ENCODE measurements around the gene ZBTB48.

ZBTB48 gene

DNA sequence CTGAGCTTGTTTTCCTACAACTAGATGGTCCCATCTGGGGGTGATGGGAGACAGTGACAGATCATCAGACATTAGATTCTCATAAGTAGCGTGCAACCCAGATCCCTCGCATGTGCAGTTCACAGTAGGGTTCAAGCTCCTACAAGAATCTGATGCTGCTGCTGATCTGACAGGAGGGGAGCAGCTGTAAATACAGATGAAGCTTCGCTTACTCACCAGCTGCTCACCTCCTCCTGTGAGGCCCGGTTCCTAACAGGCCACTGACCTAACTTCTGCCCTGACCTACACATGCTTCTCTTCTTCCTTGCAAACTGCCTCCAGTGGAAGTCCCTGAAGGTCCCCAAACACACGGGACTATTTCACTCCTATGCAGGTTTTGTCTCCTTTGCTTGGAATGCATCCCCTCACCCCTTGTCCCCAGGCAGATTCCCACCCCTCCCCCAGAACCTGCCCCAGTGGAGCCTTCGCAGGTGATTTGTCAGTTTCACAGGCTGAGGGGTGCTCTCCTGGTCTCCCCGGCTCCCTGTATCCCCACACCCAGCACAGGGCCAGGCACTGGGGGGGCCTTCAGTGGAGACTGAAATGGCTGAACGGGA is 5.7 kb upstream of the ZBTB48 start:
- peak; percentile 11 for DNase-seq

GRCh38 chr1:6574818-6575217 is 5.0 kb upstream of the ZBTB48 start:
- DNase-seq, result no peak

DNA sequence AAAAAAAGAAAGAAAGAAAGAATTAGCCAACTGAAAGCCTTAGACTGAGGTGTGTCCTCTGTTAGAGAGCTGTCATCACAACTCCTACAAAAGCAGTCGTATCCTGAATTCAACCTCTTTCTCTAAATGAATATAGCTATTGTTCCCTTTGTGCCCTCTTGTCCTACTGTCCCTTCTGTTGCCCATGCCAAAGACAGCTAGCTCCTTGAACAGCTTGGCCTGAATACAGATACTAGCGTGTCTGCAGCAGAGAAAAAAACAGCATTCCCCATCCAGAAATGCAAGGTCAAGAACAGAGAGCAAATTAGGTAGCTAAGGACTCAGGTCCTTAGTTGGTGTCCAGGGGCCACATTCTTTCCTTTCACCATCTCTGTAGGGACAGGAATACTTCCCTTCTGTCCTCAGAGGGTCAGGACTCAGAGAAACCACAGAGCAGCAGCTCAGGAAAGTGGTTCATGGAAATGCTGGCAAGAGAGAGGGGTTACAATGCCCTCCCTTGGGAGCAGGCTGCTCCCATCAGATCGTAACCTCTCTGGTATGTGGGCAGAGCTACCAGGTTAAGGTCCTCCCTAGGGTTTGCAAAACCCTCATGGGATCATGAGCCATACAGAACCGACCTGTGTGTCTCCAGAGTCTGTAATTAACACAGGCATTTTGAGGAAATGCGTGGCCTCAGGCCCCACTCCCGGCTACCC is 1.8 kb upstream of the ZBTB48 start:
- no peak for DNase-seq

- DNase-seq, result no peak
These were observed 995 bp upstream of the ZBTB48 start for GRCh38 chr1:6578624-6579373.

GRCh38 chr1:6580119-6580592 is 362 bp downstream of the ZBTB48 start:
- no peak for DNase-seq

DNA sequence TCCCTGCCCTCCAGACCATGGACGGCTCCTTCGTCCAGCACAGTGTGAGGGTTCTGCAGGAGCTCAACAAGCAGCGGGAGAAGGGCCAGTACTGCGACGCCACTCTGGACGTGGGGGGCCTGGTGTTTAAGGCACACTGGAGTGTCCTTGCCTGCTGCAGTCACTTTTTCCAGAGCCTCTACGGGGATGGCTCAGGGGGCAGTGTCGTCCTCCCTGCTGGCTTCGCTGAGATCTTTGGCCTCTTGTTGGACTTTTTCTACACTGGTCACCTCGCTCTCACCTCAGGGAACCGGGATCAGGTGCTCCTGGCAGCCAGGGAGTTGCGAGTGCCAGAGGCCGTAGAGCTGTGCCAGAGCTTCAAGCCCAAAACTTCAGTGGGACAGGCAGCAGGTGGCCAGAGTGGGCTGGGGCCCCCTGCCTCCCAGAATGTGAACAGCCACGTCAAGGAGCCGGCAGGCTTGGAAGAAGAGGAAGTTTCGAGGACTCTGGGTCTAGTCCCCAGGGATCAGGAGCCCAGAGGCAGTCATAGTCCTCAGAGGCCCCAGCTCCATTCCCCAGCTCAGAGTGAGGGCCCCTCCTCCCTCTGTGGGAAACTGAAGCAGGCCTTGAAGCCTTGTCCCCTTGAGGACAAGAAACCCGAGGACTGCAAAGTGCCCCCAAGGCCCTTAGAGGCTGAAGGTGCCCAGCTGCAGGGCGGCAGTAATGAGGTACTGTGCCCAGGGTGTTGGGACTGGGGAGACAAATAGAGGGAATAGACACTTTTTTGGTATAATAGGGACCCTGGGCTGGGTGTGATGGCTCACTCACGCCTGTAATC is 1.0 kb downstream of the ZBTB48 start:
- no peak for DNase-seq

DNA sequence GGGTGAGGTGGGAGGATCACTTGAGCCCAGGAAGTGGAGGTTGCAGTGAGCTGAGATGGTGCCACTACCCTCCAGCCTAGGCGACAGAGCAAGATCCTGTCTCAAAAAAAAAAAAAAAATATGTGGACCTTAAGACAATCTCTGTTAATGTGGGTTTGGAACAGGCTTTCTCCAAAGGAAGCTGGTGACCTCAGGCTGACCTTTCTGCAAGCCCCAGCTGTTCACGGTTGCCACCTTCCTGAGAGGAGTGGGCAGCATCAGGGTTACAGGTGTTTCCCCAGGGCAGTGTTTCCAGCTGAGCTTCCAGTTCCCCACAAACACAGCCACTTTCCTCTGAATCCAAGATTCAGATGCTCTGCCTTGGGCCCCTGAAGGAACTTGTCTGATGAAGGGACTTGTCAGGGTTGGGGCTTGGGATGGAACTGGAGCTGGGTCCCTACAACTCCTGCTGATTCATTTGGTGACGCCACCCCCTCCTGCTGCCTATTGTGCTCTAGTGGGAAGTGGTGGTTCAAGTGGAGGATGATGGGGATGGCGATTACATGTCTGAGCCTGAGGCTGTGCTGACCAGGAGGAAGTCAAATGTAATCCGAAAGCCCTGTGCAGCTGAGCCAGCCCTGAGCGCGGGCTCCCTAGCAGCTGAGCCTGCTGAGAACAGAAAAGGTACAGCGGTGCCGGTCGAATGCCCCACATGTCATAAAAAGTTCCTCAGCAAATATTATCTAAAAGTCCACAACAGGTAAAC is 1.9 kb downstream of the ZBTB48 start:
- no peak for DNase-seq

DNA sequence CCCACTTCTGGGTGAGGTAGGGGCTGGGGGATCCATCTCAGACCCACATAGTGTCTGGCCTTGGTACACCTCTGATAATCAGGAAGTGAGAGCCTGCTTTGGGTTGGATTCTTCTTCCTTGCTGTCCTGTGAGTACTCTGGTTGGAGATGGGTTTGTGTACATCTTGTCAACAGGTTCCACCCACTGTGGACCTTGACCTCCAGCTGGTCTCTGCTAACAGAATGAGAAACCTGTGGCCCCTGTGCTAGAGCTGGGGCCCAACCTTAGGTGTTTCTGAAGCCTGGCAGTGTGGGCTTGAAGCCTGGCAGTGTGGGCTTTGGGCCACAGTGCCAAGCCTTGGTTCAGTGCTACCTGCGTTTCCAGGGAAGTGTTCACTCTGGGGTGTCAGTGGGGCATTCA is 2.6 kb downstream of the ZBTB48 start:
- DNase-seq, result no peak

DNA sequence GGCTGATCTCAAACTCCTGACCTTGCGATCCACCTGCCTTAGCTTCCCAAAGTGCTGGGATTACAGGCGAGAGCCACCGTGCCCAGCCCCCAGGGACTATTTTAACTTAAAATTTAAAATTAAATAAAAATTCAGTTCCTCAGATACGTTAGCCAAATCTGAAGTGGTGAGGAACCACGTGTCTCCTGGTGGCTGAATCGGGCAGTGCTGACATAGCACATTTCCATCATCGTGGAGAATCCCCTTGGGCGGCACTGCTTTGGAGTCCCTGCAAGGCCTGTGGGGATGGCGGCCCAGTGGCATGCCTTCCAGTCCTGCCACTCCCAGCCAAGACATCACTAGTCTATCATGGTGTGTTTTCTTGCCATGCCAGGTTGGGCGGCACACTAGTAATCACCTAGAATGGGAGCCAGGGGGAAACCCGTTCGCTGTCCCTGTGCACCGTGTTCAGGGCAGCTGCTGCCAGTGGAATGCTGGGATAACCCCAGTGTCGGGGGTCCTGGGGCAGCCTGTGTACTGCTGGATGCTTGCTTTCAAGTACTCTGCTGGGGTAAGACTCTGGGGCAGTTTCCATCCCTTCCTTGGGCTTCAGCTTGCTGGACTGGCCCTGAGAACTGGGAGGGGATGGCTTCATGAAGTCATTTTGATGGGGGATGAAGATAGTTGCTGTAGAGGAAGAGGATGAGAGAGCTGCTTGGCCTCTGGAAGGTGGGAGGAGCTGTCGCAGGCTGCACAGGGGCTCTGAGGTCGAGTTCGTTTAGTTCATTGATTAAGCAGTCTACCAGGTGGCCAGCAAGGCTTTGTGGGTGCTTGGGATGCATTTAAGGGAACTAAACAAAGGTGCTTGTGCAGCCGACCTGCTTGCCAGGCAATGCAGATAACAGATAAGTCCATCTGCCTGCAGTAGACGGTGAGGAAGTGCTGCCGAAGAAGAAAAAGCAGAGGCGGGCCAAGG is 4.6 kb downstream of the ZBTB48 start:
- no peak for DNase-seq

GRCh38 chr1:6585081-6585722 is 5.4 kb downstream of the ZBTB48 start:
- DNase-seq, result no peak

DNA sequence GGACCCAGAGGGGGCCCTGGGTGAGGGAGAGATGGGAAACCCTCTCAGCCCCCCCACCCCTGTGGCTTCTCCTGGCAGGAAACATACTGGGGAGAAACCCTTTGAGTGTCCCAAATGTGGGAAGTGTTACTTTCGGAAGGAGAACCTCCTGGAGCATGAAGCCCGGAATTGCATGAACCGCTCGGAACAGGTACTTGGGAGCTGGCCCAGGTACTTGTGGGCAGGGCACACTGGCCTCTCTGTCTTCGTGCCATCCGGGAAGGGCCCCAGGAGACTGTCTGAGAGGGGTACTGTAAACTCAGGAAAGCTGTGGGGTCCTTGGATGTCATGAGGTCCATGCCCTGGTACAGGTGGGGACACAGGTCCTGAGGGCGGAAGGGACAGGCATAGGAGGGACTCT is 6.0 kb downstream of the ZBTB48 start:
- no peak for DNase-seq

DNA sequence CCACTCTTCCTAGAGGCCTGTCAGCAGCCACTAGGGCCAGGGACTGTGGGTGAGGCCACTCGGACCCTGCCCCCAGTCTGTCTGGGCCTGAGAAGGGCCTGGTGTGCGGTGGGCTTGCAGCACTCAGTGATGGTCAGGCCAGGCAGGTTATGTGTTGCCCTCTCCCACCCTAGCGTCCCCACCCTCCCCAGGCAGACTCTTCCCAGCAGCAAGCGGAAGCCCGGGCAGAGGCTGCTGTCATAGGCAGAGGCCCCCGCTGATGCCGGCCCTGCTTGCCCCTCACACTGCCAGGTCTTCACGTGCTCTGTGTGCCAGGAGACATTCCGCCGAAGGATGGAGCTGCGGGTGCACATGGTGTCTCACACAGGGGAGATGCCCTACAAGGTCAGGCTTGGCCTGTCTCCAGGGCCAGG is 6.6 kb downstream of the ZBTB48 start:
- no peak for DNase-seq

GRCh38 chr1:6587261-6588005 is 7.6 kb downstream of the ZBTB48 start:
- DNase-seq, result peak; percentile 26

GRCh38 chr1:6588128-6588892 is 8.5 kb downstream of the ZBTB48 start:
- no peak for DNase-seq

- DNase-seq, result no peak
These were observed 9.2 kb downstream of the ZBTB48 start for GRCh38 chr1:6588893-6589520.

- no peak for DNase-seq
These were observed 10.3 kb downstream of the ZBTB48 start for GRCh38 chr1:6590046-6590445.

- no peak for DNase-seq
These were observed 11.4 kb downstream of the ZBTB48 start for GRCh38 chr1:6591222-6591621.

DNA sequence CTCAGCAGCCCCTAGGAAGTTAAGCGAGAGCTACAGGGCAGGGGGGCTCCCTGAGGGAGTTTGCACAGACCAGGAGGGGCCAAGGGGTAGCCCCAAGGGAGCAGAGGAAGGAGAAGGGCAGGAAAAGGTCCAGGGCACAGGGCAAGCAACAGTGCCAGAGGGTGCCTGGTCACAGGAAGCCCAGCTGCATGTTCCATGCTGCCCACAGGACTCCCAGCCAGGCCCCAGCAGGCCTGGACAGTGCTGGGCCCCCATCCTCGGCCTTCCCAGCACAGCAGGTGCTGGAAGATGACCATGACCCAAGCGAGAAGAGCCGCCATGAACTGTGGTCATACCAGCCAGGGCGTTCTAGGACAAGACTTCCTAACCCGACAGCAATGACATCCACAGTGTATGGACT is 11.8 kb downstream of the ZBTB48 start:
- no peak for DNase-seq

DNA sequence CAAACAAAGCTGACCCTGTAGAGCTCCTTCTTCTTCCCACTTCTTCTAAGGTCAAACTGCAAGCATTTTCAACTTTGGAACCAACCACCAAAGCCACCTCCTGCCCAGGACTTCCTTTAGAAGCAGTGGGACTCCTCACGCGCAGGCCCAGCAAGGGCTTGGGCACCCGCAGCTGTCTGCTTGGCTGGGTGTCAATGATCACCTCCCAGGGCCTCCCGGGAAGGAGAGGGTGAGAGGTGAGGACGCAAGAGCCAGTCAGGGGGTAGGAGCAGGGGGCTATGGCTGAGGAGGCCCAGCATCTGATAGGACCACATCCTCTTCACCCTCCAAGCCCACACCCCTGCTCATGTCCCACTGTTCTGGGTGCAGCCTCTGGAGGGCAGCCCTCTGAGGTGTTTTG is 12.6 kb downstream of the ZBTB48 start:
- no peak for DNase-seq
